ENCODE results near the gene NCBP2L. TPM values are rescaled to one million over a fixed set of nuclear protein-coding genes. Genes with fewer than 3 reads are reported as not detected.

NCBP2L gene
- total and polyA plus RNA-seq, 9 of the 15 experiments (the other 6 are each of a cell fraction or from before 2014, with no cell fraction given), result not detected

DNA sequence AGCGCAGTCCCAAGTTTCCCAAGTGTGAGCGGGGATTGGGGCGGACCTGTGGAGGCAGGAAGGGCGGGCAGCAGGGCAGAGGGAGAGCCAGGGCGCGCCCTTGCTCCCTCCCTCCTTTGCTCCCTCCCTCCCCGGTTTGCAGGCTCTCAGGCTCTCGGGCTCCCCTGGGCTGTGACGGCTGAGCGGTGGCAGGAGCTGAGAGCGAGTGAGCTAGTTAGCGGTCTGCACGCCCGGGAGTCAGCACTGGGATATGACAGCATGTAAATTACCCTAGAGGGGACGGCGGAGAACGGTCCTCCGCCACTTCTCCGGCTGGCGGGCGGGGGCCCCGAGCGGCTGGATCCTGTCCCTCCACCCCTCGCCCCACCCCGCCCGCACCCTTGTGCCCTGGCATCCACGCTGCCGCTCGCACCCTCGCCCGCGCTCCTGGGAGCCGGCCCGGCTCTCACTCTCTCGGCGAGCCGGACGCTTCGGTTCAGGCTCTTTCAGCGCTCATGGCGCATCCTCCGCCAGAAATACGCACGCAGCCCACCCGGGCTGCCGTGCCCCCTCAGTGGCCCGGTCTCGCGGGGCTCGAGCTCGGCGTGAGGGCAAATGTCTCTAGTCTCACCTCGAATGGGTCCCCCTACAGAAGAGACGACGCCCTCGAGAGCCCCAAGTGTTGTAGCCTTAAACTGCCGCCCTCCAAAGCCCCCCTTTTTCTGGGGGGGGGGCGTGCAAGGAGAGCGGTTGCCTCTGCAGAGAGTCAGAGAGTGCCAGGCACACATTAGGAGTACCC, 1.6 kb upstream of the NCBP2L start, which contains the start of gene TSC22D3 (continued):
- TF ChIP-seq, protein P1, sequence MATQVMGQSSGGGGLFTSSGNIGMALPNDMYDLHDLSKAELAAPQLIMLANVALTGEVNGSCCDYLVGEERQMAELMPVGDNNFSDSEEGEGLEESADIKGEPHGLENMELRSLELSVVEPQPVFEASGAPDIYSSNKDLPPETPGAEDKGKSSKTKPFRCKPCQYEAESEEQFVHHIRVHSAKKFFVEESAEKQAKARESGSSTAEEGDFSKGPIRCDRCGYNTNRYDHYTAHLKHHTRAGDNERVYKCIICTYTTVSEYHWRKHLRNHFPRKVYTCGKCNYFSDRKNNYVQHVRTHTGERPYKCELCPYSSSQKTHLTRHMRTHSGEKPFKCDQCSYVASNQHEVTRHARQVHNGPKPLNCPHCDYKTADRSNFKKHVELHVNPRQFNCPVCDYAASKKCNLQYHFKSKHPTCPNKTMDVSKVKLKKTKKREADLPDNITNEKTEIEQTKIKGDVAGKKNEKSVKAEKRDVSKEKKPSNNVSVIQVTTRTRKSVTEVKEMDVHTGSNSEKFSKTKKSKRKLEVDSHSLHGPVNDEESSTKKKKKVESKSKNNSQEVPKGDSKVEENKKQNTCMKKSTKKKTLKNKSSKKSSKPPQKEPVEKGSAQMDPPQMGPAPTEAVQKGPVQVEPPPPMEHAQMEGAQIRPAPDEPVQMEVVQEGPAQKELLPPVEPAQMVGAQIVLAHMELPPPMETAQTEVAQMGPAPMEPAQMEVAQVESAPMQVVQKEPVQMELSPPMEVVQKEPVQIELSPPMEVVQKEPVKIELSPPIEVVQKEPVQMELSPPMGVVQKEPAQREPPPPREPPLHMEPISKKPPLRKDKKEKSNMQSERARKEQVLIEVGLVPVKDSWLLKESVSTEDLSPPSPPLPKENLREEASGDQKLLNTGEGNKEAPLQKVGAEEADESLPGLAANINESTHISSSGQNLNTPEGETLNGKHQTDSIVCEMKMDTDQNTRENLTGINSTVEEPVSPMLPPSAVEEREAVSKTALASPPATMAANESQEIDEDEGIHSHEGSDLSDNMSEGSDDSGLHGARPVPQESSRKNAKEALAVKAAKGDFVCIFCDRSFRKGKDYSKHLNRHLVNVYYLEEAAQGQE (IDR thresholded peaks at IDR 0.05; ENCODE audit: borderline replicate concordance), result peak; percentile 57
- TF ChIP-seq, protein P1 (CRISPR knock-in tag; IDR thresholded peaks at IDR 0.05; ENCODE audit: low read depth), result no peak
- TF ChIP-seq NFE2 (IDR thresholded peaks at IDR 0.05; ENCODE audit: low read depth), result no peak
- TF ChIP-seq, protein P2, sequence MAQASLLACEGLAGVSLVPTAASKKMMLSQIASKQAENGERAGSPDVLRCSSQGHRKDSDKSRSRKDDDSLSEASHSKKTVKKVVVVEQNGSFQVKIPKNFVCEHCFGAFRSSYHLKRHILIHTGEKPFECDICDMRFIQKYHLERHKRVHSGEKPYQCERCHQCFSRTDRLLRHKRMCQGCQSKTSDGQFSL (CRISPR knock-in tag; IDR thresholded peaks at IDR 0.05), result no peak
- TF ChIP-seq, protein P2 (tag; IDR thresholded peaks at IDR 0.05), result no peak
